Globus pallidus (tissue), 1 donor: ENCODE results near the gene ATG14.
"Not testable (repeated sequence)": the region's sequence is repeated elsewhere in the genome, so short reads cannot be mapped to it uniquely, and the experiment has no call there.

ENCODE experiments used
- DNase-seq: peaks from one replicate; pipeline ENCODE4 v3.0.0-alpha.2; 2015; ENCODE audit warnings: low spot score

The ATG14 gene

GRCh38 chr14:55411426-55412389, at the start of gene ATG14:
Gene ATG14 (minus strand): TSS chr14:55411830. CDS start chr14:55411822, 8 bp downstream.
- DNase-seq: peak; percentile 90

GRCh38 chr14:55458800-55459515, 47.3 kb upstream of the ATG14 start:
- DNase-seq: no peak

GRCh38 chr14:55457496-55457895, 45.9 kb upstream of the ATG14 start:
- DNase-seq: no peak

- not testable (repeated sequence) for DNase-seq
These were observed 44.8 kb upstream of the ATG14 start for GRCh38 chr14:55456411-55456810.

- peak; percentile 50 for DNase-seq
These were observed 42.8 kb upstream of the ATG14 start for GRCh38 chr14:55454264-55455002.

GRCh38 chr14:55451950-55452349, 40.3 kb upstream of the ATG14 start:
- DNase-seq: no peak

- no peak for DNase-seq
These were observed 39.8 kb upstream of the ATG14 start for GRCh38 chr14:55451398-55451797.

DNA sequence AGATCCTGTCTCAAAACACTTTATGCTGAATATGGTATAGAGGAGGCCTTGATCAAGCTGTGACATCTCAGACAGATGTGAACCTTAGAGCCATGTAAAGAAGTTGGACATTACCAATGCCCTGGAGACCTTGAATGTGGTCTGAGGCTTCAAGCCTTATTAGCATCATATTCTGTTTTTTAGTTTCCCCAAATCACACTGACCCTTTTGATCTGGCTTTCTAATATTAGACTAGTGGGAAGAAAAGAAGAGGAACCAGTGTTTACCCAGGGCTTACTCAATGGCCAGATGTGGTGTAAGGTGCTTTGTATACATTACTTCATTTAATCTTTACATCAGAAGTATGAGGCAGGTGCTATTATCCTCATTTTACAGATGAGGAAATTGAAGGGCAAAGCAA, 39.4 kb upstream of the ATG14 start:
- DNase-seq: no peak

- no peak for DNase-seq
These were observed 38.9 kb upstream of the ATG14 start for GRCh38 chr14:55450539-55450938.

DNA sequence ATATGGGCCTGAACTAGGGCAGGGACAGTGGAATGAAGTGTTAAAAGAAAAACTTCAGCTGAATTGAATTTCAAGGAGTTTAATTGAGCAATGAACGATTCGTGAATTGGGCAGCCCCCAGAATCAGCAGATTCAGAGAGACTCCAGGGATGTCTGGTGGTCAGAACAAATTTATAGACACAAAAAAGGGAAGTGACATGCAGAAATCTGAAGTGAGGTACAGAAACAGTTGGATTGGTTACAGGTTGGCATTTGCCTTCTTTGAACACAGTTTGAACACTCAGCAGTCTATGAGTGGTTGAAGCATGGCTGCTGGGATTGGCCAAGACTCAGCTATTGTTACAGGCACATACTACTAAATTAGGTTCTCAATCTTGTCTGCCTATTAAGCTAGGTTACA, 38.5 kb upstream of the ATG14 start:
- DNase-seq: no peak

DNA sequence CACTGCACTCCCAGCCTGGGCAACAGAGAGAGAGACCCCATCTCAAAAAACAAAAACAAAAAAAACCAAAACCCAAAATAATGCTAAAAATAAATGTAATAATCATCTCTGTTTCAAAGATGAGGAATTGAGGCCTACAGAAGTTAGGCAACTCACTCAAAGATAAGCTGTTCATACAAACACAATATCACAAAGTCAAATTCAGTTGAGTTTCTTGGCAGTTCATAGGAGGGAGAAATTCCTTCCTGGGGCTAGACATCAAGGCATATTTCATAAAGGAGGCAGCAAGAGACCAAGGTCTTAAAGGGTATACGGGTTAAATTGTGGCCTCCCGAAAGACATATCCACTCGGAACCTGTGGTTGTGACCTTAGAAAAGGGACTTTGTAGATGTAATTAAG, 37.5 kb upstream of the ATG14 start:
- DNase-seq: no peak

GRCh38 chr14:55448141-55448614, 36.5 kb upstream of the ATG14 start:
- no peak for DNase-seq

DNA sequence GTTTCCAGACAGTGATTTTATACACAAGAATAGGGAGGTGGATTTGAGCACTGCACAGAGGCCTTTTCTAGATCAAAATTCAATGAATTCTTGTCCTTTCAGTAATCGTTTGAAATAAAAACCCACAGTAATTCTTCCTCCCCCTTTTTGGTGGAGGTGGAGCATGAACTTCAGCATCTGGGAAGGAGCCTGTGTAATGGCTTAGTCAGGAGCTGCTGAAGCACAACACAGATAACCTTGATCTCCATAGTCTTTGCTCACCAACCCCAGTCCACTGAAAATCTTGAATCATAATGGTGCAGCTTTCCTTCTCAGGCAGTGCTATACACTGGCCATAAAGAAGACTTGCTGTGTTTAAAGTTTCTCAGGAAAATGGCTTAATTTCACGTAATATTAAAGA, 35.2 kb upstream of the ATG14 start:
- DNase-seq: no peak

GRCh38 chr14:55446127-55446736, 34.6 kb upstream of the ATG14 start:
- peak; percentile 69 for DNase-seq

DNA sequence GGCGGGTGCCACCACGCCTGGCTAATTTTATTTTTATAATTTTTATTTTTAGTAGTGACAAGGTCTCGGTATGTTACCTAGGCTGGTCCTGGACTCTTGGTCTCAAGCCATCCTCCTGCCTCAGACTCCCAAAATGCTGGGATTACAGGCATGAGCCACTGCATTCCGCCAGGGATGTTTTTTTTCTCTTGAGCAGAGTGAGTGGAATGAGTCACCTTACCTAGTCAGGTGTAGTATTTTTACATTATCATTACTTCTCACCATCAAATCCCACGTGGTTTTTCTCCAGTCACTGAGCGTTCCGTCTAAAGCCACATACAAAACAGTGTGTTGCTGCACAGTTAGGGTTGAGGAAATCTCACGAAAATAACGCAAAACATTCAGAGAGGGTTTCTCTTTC, 29.7 kb upstream of the ATG14 start:
- no peak for DNase-seq

GRCh38 chr14:55440385-55440784, 28.8 kb upstream of the ATG14 start, which contains the start of gene TBPL2:
Gene TBPL2 (minus strand): TSS chr14:55440616. CDS start chr14:55440449, 167 bp downstream.
- no peak for DNase-seq

DNA sequence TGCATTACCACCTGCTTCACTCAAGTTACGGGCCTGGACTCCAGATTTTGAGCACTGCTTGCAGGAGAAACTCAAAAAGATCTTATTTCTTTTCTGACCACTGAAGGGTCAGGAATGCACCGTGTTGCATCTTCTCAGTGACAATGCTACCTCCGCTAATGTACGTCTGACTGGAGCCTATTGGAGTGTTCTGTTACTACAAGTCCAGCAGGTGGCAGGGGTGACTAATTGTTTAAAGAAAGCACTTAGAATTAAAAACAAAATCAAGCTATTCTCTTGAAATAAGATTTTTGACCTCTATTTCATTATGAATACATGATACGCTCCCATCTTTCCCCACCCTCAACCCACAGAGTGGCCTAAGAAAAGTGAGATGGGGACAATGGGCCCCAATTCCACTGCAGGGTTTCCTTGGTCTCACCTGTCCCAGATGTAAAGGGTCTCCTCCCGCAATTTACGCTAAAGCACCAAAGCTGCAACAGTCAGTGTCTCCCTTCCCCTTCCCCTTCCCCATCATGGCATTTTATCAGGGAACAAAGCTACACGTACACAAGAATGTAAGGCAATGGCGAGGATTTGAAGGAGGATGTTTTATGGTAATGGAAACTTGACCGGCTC, 26.5 kb upstream of the ATG14 start:
- no peak for DNase-seq

GRCh38 chr14:55436931-55437330, 25.3 kb upstream of the ATG14 start:
- DNase-seq: no peak

GRCh38 chr14:55436519-55436918, 24.9 kb upstream of the ATG14 start:
- DNase-seq: no peak

DNA sequence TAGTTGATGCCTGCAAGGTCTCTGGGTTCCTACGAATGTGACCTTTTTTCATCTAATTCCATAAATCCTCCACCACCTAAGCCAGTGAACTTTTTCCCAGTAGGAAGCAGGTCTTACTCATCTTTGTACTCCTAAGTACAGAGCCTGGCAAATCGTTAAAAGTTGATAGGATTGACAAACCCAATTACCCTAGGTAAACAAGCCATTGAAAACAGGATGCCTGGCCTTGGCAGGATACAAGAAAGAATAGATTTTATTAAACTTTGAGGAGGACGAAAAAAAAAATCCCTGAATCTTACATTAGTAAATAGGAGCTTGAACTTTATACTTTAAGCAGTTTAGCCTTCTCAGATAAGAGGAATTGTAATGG, 23.2 kb upstream of the ATG14 start:
- no peak for DNase-seq
